ENCODE measurements around the gene ASIC2. TPM values are rescaled to one million over a fixed set of nuclear protein-coding genes. Genes with fewer than 3 reads are reported as not detected.

Gene ASIC2
- polyA plus RNA-seq, 1 experiment = 0.05 TPM

- H3K36me3 ChIP-seq (ENCODE audit: control insufficient read depth, insufficient read depth, low read length) = no peaks in the 10 kb centered on the region
- no peak for TF ChIP-seq CTCF (IDR thresholded peaks at IDR 0.05; ENCODE audit: insufficient read depth, low read depth, low read length)
- DNase-seq (ENCODE audit: low read depth) = no peak
- peaks cover 7% of the 10 kb centered on the region; the same call in 1 of the 2 replicates for H3K27me3 ChIP-seq (ENCODE audit: control insufficient read depth, insufficient read depth, low read length)
- no peak overlapping the region for H3K4me3 ChIP-seq (ENCODE audit: low read depth, low read length)
- ChIA-PET CTCF (interaction anchor here (0.6 to 3.4 kb wide), 4 partner anchors 19 to 179 kb away, joined by 3 to 19 read pairs (median 4); no protein-coding TSS in a partner anchor), POLR2A (no interaction called here)
These were observed 273.8 kb downstream of the ASIC2 start for GRCh38 chr17:33019161-33019890.

GRCh38 chr17:33017366-33017765 is 275.7 kb downstream of the ASIC2 start:
- CTCF ChIA-PET = interaction anchor here (1.7 kb wide), 1 partner anchor 18 kb away, joined by 4 read pairs; no protein-coding TSS in a partner anchor
- no peak for TF ChIP-seq CTCF (IDR thresholded peaks at IDR 0.05; ENCODE audit: insufficient read depth, low read depth, low read length)
- H3K27me3 ChIP-seq (ENCODE audit: control insufficient read depth, insufficient read depth, low read length) = peaks cover 4% of the 10 kb centered on the region; the same call in 1 of the 2 replicates
- DNase-seq (ENCODE audit: low read depth) = no peak
- no peaks in the 10 kb centered on the region for H3K36me3 ChIP-seq (ENCODE audit: control insufficient read depth, insufficient read depth, low read length)
- POLR2A ChIA-PET = no interaction called here
- H3K4me3 ChIP-seq (ENCODE audit: low read depth, low read length) = no peak overlapping the region

- no peak for DNase-seq (ENCODE audit: low read depth)
- POLR2A ChIA-PET = no interaction called here
- CTCF ChIA-PET = interaction anchor here (1.6 to 1.7 kb wide), 2 partner anchors 17 to 18 kb away, joined by 4 read pairs; no protein-coding TSS in a partner anchor
- TF ChIP-seq CTCF (IDR thresholded peaks at IDR 0.05; ENCODE audit: insufficient read depth, low read depth, low read length) = no peak
- H3K27me3 ChIP-seq (ENCODE audit: control insufficient read depth, insufficient read depth, low read length) = 0 out of 2 replicates have a peak, but pooled peaks cover 3% of the 10 kb centered on the region
- no peak overlapping the region for H3K4me3 ChIP-seq (ENCODE audit: low read depth, low read length)
- H3K36me3 ChIP-seq (ENCODE audit: control insufficient read depth, insufficient read depth, low read length) = no peaks in the 10 kb centered on the region
These were observed 276.2 kb downstream of the ASIC2 start for GRCh38 chr17:33016920-33017319.

GRCh38 chr17:33015716-33016346 is 277.3 kb downstream of the ASIC2 start:
- POLR2A ChIA-PET = no interaction called here
- CTCF ChIA-PET = interaction anchor here (1.0 to 2.2 kb wide), 7 partner anchors 12 to 78 kb away, joined by 3 to 7 read pairs (median 4); no protein-coding TSS in a partner anchor

More at GRCh38 chr17:33015716-33016346, 277.3 kb downstream of the ASIC2 start:
- TF ChIP-seq CTCF (IDR thresholded peaks at IDR 0.05; ENCODE audit: insufficient read depth, low read depth, low read length) = no peak
- DNase-seq (ENCODE audit: low read depth) = no peak
- Histone ChIP-seq H3K4me3 (ENCODE audit: low read depth, low read length) (no peak overlapping the region), H3K36me3 (ENCODE audit: control insufficient read depth, insufficient read depth, low read length) (no peaks in the 10 kb centered on the region), H3K27me3 (ENCODE audit: control insufficient read depth, insufficient read depth, low read length) (0 out of 2 replicates have a peak, but pooled peaks cover 3% of the 10 kb centered on the region)
